Measurements from ENCODE around the gene ZBTB2. TPM values are rescaled to one million over a fixed set of nuclear protein-coding genes. Genes with fewer than 3 reads are reported as not detected.

The ZBTB2 gene
- total and polyA plus RNA-seq, 2 experiments from 2014 or later: 10.6 to 17.3 TPM

GRCh38 chr6:151412909-151413308 is 21.6 kb upstream of the ZBTB2 start:
- Histone ChIP-seq H3K36me3 (replicated peaks; ENCODE audit: insufficient read depth, low read depth) (no peaks in the 10 kb centered on the region), H3K27me3 (no peaks in the 10 kb centered on the region), H3K4me2 (no peak overlapping the region), H3K9me3 (ENCODE audit: low read depth) (no peaks in the 10 kb centered on the region), H3K9me2 (replicated peaks; ENCODE audit: insufficient read depth) (no peaks in the 10 kb centered on the region), H2AFZ (no peak overlapping the region), H4K20me1 (ENCODE audit: insufficient read depth, poor library complexity, severe bottlenecking) (no peaks in the 10 kb centered on the region), H3K79me2 (no peaks in the 10 kb centered on the region), H3K4me1 (ENCODE audit: insufficient read depth) (no peaks in the 10 kb centered on the region), H3K27ac (no peak overlapping the region), H3K4me3 (no peak overlapping the region)
- DNase-seq (ENCODE audit: low spot score): no peak
- 96% methylated on average over 3 of the region's 3 CpGs for WGBS (ENCODE audit: low lambda C conversion rate, missing lambda C conversion rate)
- TF ChIP-seq CTCF (IDR thresholded peaks at IDR 0.05; ENCODE audit: poor library complexity) (no peak), EZH2 (IDR thresholded peaks at IDR 0.05; ENCODE audit: borderline replicate concordance) (no peak), EZH2phosphoT487 (IDR thresholded peaks at IDR 0.05; ENCODE audit: low read depth, severe bottlenecking, unreplicated experiment) (no peak)

- TF ChIP-seq EZH2phosphoT487 (IDR thresholded peaks at IDR 0.05; ENCODE audit: low read depth, severe bottlenecking, unreplicated experiment): no peak
- TF ChIP-seq CTCF (IDR thresholded peaks at IDR 0.05; ENCODE audit: poor library complexity): no peak
- no peak for TF ChIP-seq EZH2 (IDR thresholded peaks at IDR 0.05; ENCODE audit: borderline replicate concordance)
- Histone ChIP-seq H3K9me3 (ENCODE audit: low read depth) (no peaks in the 10 kb centered on the region), H3K36me3 (replicated peaks; ENCODE audit: insufficient read depth, low read depth) (no peaks in the 10 kb centered on the region), H3K4me2 (no peak overlapping the region), H3K9me2 (replicated peaks; ENCODE audit: insufficient read depth) (no peaks in the 10 kb centered on the region), H2AFZ (no peak overlapping the region), H3K4me3 (no peak overlapping the region), H3K79me2 (peaks cover 16% of the 10 kb centered on the region), H3K27me3 (no peaks in the 10 kb centered on the region), H3K4me1 (ENCODE audit: insufficient read depth) (no peaks in the 10 kb centered on the region), H4K20me1 (ENCODE audit: insufficient read depth, poor library complexity, severe bottlenecking) (peaks cover 5% of the 10 kb centered on the region), H3K27ac (no peak overlapping the region)
- WGBS (ENCODE audit: low lambda C conversion rate, missing lambda C conversion rate): 94% methylated on average over 7 of the region's 7 CpGs
- DNase-seq (ENCODE audit: low spot score): no peak
Observed at GRCh38 chr6:151409679-151410078, 18.3 kb upstream of the ZBTB2 start.

GRCh38 chr6:151409260-151409659 is 17.9 kb upstream of the ZBTB2 start:
- Histone ChIP-seq H3K4me2 (no peak overlapping the region), H3K36me3 (replicated peaks; ENCODE audit: insufficient read depth, low read depth) (no peaks in the 10 kb centered on the region), H3K4me3 (no peak overlapping the region), H3K27ac (no peak overlapping the region), H3K9me3 (ENCODE audit: low read depth) (no peaks in the 10 kb centered on the region), H3K9me2 (replicated peaks; ENCODE audit: insufficient read depth) (no peaks in the 10 kb centered on the region), H2AFZ (no peak overlapping the region), H3K79me2 (peaks cover 20% of the 10 kb centered on the region), H3K4me1 (ENCODE audit: insufficient read depth) (no peaks in the 10 kb centered on the region), H4K20me1 (ENCODE audit: insufficient read depth, poor library complexity, severe bottlenecking) (peaks cover 5% of the 10 kb centered on the region), H3K27me3 (no peaks in the 10 kb centered on the region)
- TF ChIP-seq EZH2phosphoT487 (IDR thresholded peaks at IDR 0.05; ENCODE audit: low read depth, severe bottlenecking, unreplicated experiment): no peak
- no peak for TF ChIP-seq EZH2 (IDR thresholded peaks at IDR 0.05; ENCODE audit: borderline replicate concordance)
- no peak for TF ChIP-seq CTCF (IDR thresholded peaks at IDR 0.05; ENCODE audit: poor library complexity)
- 98% methylated on average over 2 of the region's 2 CpGs for WGBS (ENCODE audit: low lambda C conversion rate, missing lambda C conversion rate)
- DNase-seq (ENCODE audit: low spot score): no peak

- TF ChIP-seq EZH2 (IDR thresholded peaks at IDR 0.05; ENCODE audit: borderline replicate concordance) (no peak), CTCF (IDR thresholded peaks at IDR 0.05; ENCODE audit: poor library complexity) (no peak), EZH2phosphoT487 (IDR thresholded peaks at IDR 0.05; ENCODE audit: low read depth, severe bottlenecking, unreplicated experiment) (no peak)
Observed at GRCh38 chr6:151408858-151409257, 17.5 kb upstream of the ZBTB2 start.

More at GRCh38 chr6:151408858-151409257, 17.5 kb upstream of the ZBTB2 start:
- Histone ChIP-seq H3K27ac (no peak overlapping the region), H3K79me2 (peaks cover 22% of the 10 kb centered on the region), H3K4me2 (no peak overlapping the region), H3K27me3 (no peaks in the 10 kb centered on the region), H3K9me3 (ENCODE audit: low read depth) (no peaks in the 10 kb centered on the region), H3K4me3 (no peak overlapping the region), H3K9me2 (replicated peaks; ENCODE audit: insufficient read depth) (no peaks in the 10 kb centered on the region), H4K20me1 (ENCODE audit: insufficient read depth, poor library complexity, severe bottlenecking) (peaks cover 5% of the 10 kb centered on the region), H3K4me1 (ENCODE audit: insufficient read depth) (no peaks in the 10 kb centered on the region), H2AFZ (no peak overlapping the region), H3K36me3 (replicated peaks; ENCODE audit: insufficient read depth, low read depth) (no peaks in the 10 kb centered on the region)
- DNase-seq (ENCODE audit: low spot score): no peak
- 92% methylated on average over 2 of the region's 2 CpGs for WGBS (ENCODE audit: low lambda C conversion rate, missing lambda C conversion rate)

All from hepatocyte (in vitro differentiated cells).